OCI-LY3 (cell line): ENCODE results near the gene JRKL.

Source experiments
- H2AFZ ChIP-seq: fragments of 200-600, 300-600 bp; shearing (Covaris generic); 2 replicates; pipeline ENCODE4 v1.6.0; 2014; ENCODE audit warnings: antibody characterized with exemption, low read depth, low read length
- H3K27ac ChIP-seq: fragments of 200-600, 300-600 bp; sonication (generic); 2 replicates; pipeline ENCODE4 v1.5.1; 2014; ENCODE audit warnings: mild to moderate bottlenecking, low read length, moderate library complexity, mixed read lengths
- H3K27me3 ChIP-seq: fragments of 200-600, 300-600 bp; sonication (generic); 2 replicates; pipeline ENCODE4 v1.6.1; 2014; ENCODE audit warnings: low read depth, low read length, mixed read lengths
- H3K36me3 ChIP-seq: fragments of 200-600, 300-600 bp; sonication (generic); replicated peaks from 2 replicates; pipeline ENCODE3; 2014; ENCODE audit warnings: low read depth, low read length, mixed read lengths
- H3K4me1 ChIP-seq: fragments of 300-600, 200-600 bp; sonication (generic); 2 replicates; pipeline ENCODE4 v1.6.1; 2014; ENCODE audit warnings: low read length, mixed read lengths
- H3K4me2 ChIP-seq: fragments of 200-600, 300-600 bp; sonication (generic); 2 replicates; pipeline ENCODE4 v1.6.1; 2014; ENCODE audit warnings: low read length, mixed read lengths
- H3K4me3 ChIP-seq: fragments of 300-600, 200-600 bp; sonication (generic); 2 replicates; pipeline ENCODE4 v1.5.1; 2014; ENCODE audit warnings: antibody characterized with exemption, mild to moderate bottlenecking, low read length, moderate library complexity
- H3K79me2 ChIP-seq: fragments of 300-600, 200-600 bp; shearing (Covaris generic); 2 replicates; pipeline ENCODE4 v1.6.1; 2014; ENCODE audit warnings: mild to moderate bottlenecking, low read length, mixed read lengths
- H3K9ac ChIP-seq: fragments of 300-600, 200-600 bp; shearing (Covaris generic); 2 replicates; pipeline ENCODE4 v1.6.0; 2014; ENCODE audit warnings: mild to moderate bottlenecking, low read length, moderate library complexity
- H3K9me3 ChIP-seq: fragments of 200-600, 300-600 bp; shearing (Covaris generic); 2 replicates; pipeline ENCODE4 v1.6.1; 2014; ENCODE audit warnings: low read length, mixed read lengths; ENCODE audit not compliant: insufficient read depth
- H4K20me1 ChIP-seq: fragments of 200-600, 300-600 bp; sonication (generic); 2 replicates; pipeline ENCODE4 v1.6.1; 2016; ENCODE audit warnings: low read length, mixed read lengths; ENCODE audit not compliant: insufficient read depth
- EZH2phosphoT487 ChIP-seq: fragments of 200-600 bp; shearing (Covaris generic); IDR thresholded peaks from 2 replicates; pipeline ENCODE4 v1.6.1; 2018; ENCODE audit warnings: antibody characterized with exemption, mixed run types, low read depth
- TF ChIP-seq, protein P1 (sequence below): fragments of 200-600, 300-600 bp; sonication (generic); IDR thresholded peaks from 2 replicates; pipeline ENCODE4 v1.5.1; 2014; ENCODE audit warnings: antibody characterized with exemption, low read length, low read depth

The JRKL gene

DNA sequence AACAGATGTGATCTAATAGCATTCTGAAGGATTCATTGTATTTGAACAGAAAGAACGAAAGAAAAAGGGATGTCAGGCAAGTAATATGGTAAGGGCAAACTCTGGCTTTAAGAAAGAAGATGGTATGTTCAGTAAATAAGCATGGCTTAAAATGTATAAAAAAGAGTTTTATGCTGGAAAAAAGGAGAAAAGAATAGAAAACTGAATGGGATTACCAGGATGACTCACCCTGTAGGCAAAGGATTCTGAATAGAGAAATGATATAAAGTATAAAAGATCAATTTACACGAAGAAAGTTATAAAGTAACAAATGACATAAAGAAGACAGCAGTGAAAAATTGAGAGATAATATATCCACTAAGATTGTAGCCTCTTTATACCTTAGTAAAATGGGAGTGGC is 4.6 kb upstream of the JRKL start:
- no peaks in the 10 kb centered on the region for H4K20me1 ChIP-seq
- H3K27me3 ChIP-seq: no peaks in the 10 kb centered on the region
- no peak overlapping the region for H3K9ac ChIP-seq
- peaks cover 5% of the 10 kb centered on the region for H3K36me3 ChIP-seq
- peaks cover 5% of the 10 kb centered on the region; the same call in 1 of the 2 replicates for H3K4me1 ChIP-seq
- H3K9me3 ChIP-seq: no peaks in the 10 kb centered on the region
- H3K4me3 ChIP-seq: no peak overlapping the region
- H3K4me2 ChIP-seq: no peak overlapping the region
- no peak overlapping the region for H2AFZ ChIP-seq
- TF ChIP-seq, protein P1, sequence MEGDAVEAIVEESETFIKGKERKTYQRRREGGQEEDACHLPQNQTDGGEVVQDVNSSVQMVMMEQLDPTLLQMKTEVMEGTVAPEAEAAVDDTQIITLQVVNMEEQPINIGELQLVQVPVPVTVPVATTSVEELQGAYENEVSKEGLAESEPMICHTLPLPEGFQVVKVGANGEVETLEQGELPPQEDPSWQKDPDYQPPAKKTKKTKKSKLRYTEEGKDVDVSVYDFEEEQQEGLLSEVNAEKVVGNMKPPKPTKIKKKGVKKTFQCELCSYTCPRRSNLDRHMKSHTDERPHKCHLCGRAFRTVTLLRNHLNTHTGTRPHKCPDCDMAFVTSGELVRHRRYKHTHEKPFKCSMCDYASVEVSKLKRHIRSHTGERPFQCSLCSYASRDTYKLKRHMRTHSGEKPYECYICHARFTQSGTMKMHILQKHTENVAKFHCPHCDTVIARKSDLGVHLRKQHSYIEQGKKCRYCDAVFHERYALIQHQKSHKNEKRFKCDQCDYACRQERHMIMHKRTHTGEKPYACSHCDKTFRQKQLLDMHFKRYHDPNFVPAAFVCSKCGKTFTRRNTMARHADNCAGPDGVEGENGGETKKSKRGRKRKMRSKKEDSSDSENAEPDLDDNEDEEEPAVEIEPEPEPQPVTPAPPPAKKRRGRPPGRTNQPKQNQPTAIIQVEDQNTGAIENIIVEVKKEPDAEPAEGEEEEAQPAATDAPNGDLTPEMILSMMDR: no peak
- no peak for TF ChIP-seq EZH2phosphoT487
- no peak overlapping the region for H3K27ac ChIP-seq
- peaks cover 10% of the 10 kb centered on the region for H3K79me2 ChIP-seq

DNA sequence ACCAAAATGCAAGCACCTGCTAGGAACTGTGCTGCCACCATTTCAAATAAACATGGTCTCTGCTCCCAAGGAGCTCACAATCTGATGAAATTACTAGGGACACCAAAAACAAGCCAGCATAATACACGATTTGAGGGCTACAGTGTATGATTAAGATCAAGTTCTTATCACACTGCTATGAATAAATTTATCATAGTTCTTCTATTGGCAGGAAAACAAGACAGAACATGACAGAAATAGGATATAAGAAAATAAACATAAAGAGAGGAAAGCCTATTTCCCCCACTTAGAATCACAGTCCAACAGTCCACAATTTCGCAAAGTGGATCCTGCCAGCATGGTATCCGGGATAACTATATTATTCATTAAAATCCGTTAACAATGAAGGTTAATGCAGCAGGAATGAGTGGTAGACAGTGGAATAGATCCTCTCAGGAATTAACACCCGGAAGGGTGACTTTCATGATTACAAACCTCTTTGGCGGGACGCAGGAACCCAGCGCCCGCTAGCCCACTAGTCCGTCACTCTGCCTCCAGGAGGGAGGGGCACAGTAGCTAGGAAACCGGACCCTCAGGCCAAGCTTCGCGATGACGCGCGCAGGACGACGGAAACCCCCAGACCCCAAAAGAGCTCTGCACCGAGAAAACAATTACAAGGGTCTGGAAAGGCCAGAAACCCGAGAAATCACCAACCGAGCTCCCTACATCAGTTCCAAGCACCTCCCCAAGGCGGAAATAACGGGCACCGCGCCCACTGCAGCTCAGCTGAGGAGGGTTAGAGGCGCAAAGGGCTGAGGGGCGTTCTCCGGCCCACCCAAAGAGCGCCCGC is 708 bp upstream of the JRKL start:
- no peaks in the 10 kb centered on the region for H3K9me3 ChIP-seq
- H2AFZ ChIP-seq: peak overlapping the region; percentile 50; the same call in 1 of the 2 replicates
- H3K27ac ChIP-seq: peak overlapping the region; percentile 36
- no peaks in the 10 kb centered on the region for H4K20me1 ChIP-seq
- TF ChIP-seq, protein P1: no peak
- peak overlapping the region; percentile 96 for H3K4me3 ChIP-seq
- no peaks in the 10 kb centered on the region for H3K27me3 ChIP-seq
- peak overlapping the region; percentile 97 for H3K4me2 ChIP-seq
- H3K9ac ChIP-seq: peak overlapping the region; percentile 75
- H3K79me2 ChIP-seq: peaks cover 24% of the 10 kb centered on the region
- H3K4me1 ChIP-seq: peaks cover 10% of the 10 kb centered on the region
- no peaks in the 10 kb centered on the region for H3K36me3 ChIP-seq

DNA sequence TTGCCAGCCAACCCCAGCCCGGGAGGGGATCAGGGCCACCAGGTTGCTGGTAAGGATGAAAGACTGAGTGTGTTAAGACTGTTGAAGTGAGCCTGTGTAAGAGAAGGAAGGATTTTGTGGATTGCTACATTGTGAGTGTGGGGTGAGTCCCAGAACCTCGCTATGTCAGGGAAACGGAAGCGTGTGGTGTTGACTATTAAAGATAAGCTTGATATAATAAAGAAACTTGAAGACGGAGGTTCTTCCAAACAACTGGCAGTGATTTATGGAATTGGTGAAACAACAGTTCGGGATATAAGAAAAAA is 627 bp downstream of the JRKL start:
- H3K4me1 ChIP-seq: peaks cover 10% of the 10 kb centered on the region
- no peaks in the 10 kb centered on the region for H3K9me3 ChIP-seq
- no peak for TF ChIP-seq EZH2phosphoT487
- TF ChIP-seq, protein P1: no peak
- peak overlapping the region; percentile 70 for H3K4me2 ChIP-seq
- H4K20me1 ChIP-seq: no peaks in the 10 kb centered on the region
- no peak overlapping the region for H3K27ac ChIP-seq
- H3K79me2 ChIP-seq: peaks cover 24% of the 10 kb centered on the region
- peak overlapping the region; percentile 96 for H3K4me3 ChIP-seq
- H2AFZ ChIP-seq: peak overlapping the region; percentile 75; the same call in 1 of the 2 replicates
- H3K9ac ChIP-seq: peak overlapping the region; percentile 70
- H3K36me3 ChIP-seq: no peaks in the 10 kb centered on the region
- no peaks in the 10 kb centered on the region for H3K27me3 ChIP-seq

DNA sequence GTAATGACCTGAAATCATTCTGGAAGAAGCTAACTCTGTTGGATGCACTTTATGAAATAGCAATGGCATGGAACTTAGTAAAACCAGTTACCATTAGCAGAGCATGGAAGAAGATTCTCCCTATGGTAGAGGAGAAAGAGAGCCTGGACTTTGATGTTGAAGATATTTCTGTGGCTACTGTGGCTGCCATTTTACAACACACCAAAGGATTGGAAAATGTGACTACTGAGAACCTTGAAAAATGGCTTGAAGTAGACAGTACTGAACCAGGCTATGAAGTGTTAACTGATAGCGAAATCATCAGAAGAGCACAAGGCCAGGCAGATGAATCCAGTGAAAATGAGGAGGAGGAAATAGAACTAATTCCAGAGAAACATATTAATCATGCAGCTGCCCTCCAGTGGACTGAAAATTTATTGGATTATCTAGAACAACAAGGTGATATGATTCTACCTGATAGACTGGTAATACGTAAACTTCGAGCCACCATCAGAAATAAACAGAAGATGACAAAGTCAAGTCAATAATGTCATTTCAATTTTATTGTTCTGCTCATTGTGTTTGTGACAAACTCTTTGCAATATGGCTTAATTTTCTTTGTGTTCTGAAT is 2.0 kb downstream of the JRKL start:
- Histone ChIP-seq H3K36me3 (no peaks in the 10 kb centered on the region), H3K4me2 (no peak overlapping the region), H2AFZ (no peak overlapping the region), H3K79me2 (peaks cover 24% of the 10 kb centered on the region), H3K9ac (no peak overlapping the region), H3K4me1 (peaks cover 10% of the 10 kb centered on the region), H3K27me3 (no peaks in the 10 kb centered on the region), H3K27ac (no peak overlapping the region), H4K20me1 (no peaks in the 10 kb centered on the region), H3K4me3 (no peak overlapping the region), H3K9me3 (no peaks in the 10 kb centered on the region)
- no peak for TF ChIP-seq EZH2phosphoT487
- TF ChIP-seq, protein P1: no peak
